Mesothelial cell of epicardium (in vitro differentiated cells): ENCODE results near the gene RSU1. TPM values are rescaled to one million over a fixed set of nuclear protein-coding genes. Genes with fewer than 3 reads are reported as not detected.

Experiments
- DNase-seq, 2 experiments: peaks; one replicate each; pipeline ENCODE4 v3.0.0; 2021; ENCODE audit warnings: low spot score in 2 of 2; ENCODE audit not compliant: unreplicated experiment in 2 of 2
- H3K27ac Mint-ChIP-seq: 2 replicates; pipeline ENCODE4 v1.8.0; 2021; ENCODE audit warnings: mixed read lengths
- H3K27me3 Mint-ChIP-seq: 2 replicates; pipeline ENCODE4 v1.8.0; 2021; ENCODE audit warnings: low read depth, mixed read lengths
- H3K36me3 Mint-ChIP-seq: 2 replicates; pipeline ENCODE4 v1.8.0; 2021; ENCODE audit warnings: mixed read lengths
- H3K4me1 Mint-ChIP-seq: 2 replicates; pipeline ENCODE4 v1.8.0; 2021; ENCODE audit warnings: mixed read lengths
- H3K4me3 Mint-ChIP-seq: 2 replicates; pipeline ENCODE4 v1.8.0; 2021; ENCODE audit warnings: mild to moderate bottlenecking, moderate library complexity, mixed read lengths
- H3K9me3 Mint-ChIP-seq: 2 replicates; pipeline ENCODE4 v1.8.0; 2021; ENCODE audit warnings: mixed read lengths
- CTCF ChIP-seq: fragments of 200-600 bp; sonication (generic); IDR thresholded peaks from one replicate; pipeline ENCODE4 v1.5.0; 2021; ENCODE audit warnings: antibody characterized with exemption; ENCODE audit not compliant: unreplicated experiment
- total RNA-seq: library from RNA; stranded (reverse); gene quantifications from 3 replicates; pipeline ENCODE4 v1.2.1, GENCODE V29; 2021

The RSU1 gene
- total RNA-seq, 1 donor from 2014 or later: 36.2 TPM

- no peaks in the 10 kb centered on the region for H3K36me3 Mint-ChIP-seq
- peaks cover 32% of the 10 kb centered on the region for H3K27me3 Mint-ChIP-seq
- DNase-seq: no peak
- H3K27ac Mint-ChIP-seq: no peak overlapping the region
- H3K4me3 Mint-ChIP-seq: no peak overlapping the region
- TF ChIP-seq CTCF: no peak
- H3K9me3 Mint-ChIP-seq: no peaks in the 10 kb centered on the region
- H3K4me1 Mint-ChIP-seq: no peaks in the 10 kb centered on the region
Observed at GRCh38 chr10:16547973-16548372, 269.3 kb downstream of the RSU1 start.

- TF ChIP-seq CTCF: peak; percentile 48
- Mint-ChIP-seq H3K9me3 (no peaks in the 10 kb centered on the region), H3K36me3 (no peaks in the 10 kb centered on the region), H3K27me3 (peaks cover 37% of the 10 kb centered on the region), H3K4me3 (no peak overlapping the region), H3K4me1 (no peaks in the 10 kb centered on the region), H3K27ac (no peak overlapping the region)
- no peak for DNase-seq
Observed at GRCh38 chr10:16545116-16545736, 272.0 kb downstream of the RSU1 start.

- TF ChIP-seq CTCF: no peak
- Mint-ChIP-seq H3K27me3 (peaks cover 41% of the 10 kb centered on the region), H3K27ac (no peak overlapping the region), H3K4me1 (no peaks in the 10 kb centered on the region), H3K36me3 (no peaks in the 10 kb centered on the region), H3K4me3 (no peak overlapping the region), H3K9me3 (no peaks in the 10 kb centered on the region)
- DNase-seq: no peak
Observed at GRCh38 chr10:16544591-16544990, 272.6 kb downstream of the RSU1 start.

GRCh38 chr10:16544099-16544498 is 273.1 kb downstream of the RSU1 start:
- DNase-seq: no peak
- TF ChIP-seq CTCF: no peak
- H3K27me3 Mint-ChIP-seq: peaks cover 41% of the 10 kb centered on the region

More at GRCh38 chr10:16544099-16544498, 273.1 kb downstream of the RSU1 start:
- Mint-ChIP-seq H3K4me1 (no peaks in the 10 kb centered on the region), H3K4me3 (no peak overlapping the region), H3K9me3 (no peaks in the 10 kb centered on the region), H3K27ac (no peak overlapping the region), H3K36me3 (no peaks in the 10 kb centered on the region)
